ENCODE data around the gene ITLN2. TPM values are rescaled to one million over a fixed set of nuclear protein-coding genes. Genes with fewer than 3 reads are reported as not detected.

Gene ITLN2
- total and polyA plus RNA-seq, 10 of the 15 experiments (the other 5 are each of a cell fraction or from before 2014, with no cell fraction given) = not detected

- H3K36me3 ChIP-seq (ENCODE audit: control insufficient read depth in 2 of 2, insufficient read depth in 2 of 2, low read length in 1 of 2) = peaks cover 5 to 17% of the 10 kb centered on the region in 2 experiments; a peak in 3 of 4 replicates
- BruUV-seq (replicated peaks) = no TSS peak
- WGBS (ENCODE audit: insufficient coverage, insufficient replicate concordance, low lambda C conversion rate, missing lambda C conversion rate) = 76% methylated on average over 11 of the region's 11 CpGs
- in situ Hi-C loops (cut with MboI) (no loop called here), intact Hi-C loops (cut with micrococcal nuclease; ENCODE audit: unreplicated experiment) (no loop called here)
- POLR2A ChIA-PET = no interaction called here
- peaks cover 3% of the 10 kb centered on the region; the same call in 1 of the 2 replicates for H3K4me1 ChIP-seq (ENCODE audit: control insufficient read depth, insufficient read depth, low read length)
- CTCF ChIA-PET = interaction anchor here (0.6 to 2.6 kb wide), 3 partner anchors 11 to 154 kb away, joined by 3 to 13 read pairs (median 3); no protein-coding TSS in a partner anchor
- no peak overlapping the region for H3K4me3 ChIP-seq
- H3K9me3 ChIP-seq (replicated peaks; ENCODE audit: control insufficient read depth, insufficient read depth, low read length) = no peaks in the 10 kb centered on the region
- SMC1A ChIA-PET (ENCODE audit: uncharacterized antibody, unreplicated experiment) = interaction anchor here (1.5 kb wide), 1 partner anchor 137 kb away, joined by 3 read pairs; no protein-coding TSS in a partner anchor
- no peak overlapping the region for H3K27ac ChIP-seq (ENCODE audit: control insufficient read depth, insufficient read depth)
- H3K27me3 ChIP-seq (replicated peaks in 1 of 2; ENCODE audit: control insufficient read depth in 2 of 2, insufficient read depth in 2 of 2, low read length in 1 of 2) = no peaks in the 10 kb centered on the region
- H3K4me2 ChIP-seq (ENCODE audit: control insufficient read depth, insufficient read depth) = no peak overlapping the region
- RAD21 ChIA-PET (ENCODE audit: unreplicated experiment) = interaction anchor here (1.5 kb wide), 2 partner anchors 32 to 96 kb away, joined by 3 read pairs; no protein-coding TSS in a partner anchor
- H3K79me2 ChIP-seq (ENCODE audit: control insufficient read depth, insufficient read depth, low read length) = peaks cover 2% of the 10 kb centered on the region
- DNase-seq (ENCODE audit: low read depth, low spot score) = no peak
- no peak overlapping the region for H3K9ac ChIP-seq (ENCODE audit: control insufficient read depth, insufficient read depth, low read length)
- no peak for FAIRE-seq
- no peak for ATAC-seq
- no peak overlapping the region for H2AFZ ChIP-seq (ENCODE audit: control insufficient read depth, low read depth, low read length)
- no peaks in the 10 kb centered on the region for H4K20me1 ChIP-seq (ENCODE audit: control insufficient read depth, insufficient read depth)
- no peak for TF ChIP-seq SMAD5 (IDR thresholded peaks at IDR 0.05; ENCODE audit: low read depth)
- TF ChIP-seq SIX5 (IDR thresholded peaks at IDR 0.05; ENCODE audit: low read depth, low read length, severe bottlenecking) = no peak
- no peak for TF ChIP-seq HDGF (IDR thresholded peaks at IDR 0.05)
- TF ChIP-seq, protein P1, sequence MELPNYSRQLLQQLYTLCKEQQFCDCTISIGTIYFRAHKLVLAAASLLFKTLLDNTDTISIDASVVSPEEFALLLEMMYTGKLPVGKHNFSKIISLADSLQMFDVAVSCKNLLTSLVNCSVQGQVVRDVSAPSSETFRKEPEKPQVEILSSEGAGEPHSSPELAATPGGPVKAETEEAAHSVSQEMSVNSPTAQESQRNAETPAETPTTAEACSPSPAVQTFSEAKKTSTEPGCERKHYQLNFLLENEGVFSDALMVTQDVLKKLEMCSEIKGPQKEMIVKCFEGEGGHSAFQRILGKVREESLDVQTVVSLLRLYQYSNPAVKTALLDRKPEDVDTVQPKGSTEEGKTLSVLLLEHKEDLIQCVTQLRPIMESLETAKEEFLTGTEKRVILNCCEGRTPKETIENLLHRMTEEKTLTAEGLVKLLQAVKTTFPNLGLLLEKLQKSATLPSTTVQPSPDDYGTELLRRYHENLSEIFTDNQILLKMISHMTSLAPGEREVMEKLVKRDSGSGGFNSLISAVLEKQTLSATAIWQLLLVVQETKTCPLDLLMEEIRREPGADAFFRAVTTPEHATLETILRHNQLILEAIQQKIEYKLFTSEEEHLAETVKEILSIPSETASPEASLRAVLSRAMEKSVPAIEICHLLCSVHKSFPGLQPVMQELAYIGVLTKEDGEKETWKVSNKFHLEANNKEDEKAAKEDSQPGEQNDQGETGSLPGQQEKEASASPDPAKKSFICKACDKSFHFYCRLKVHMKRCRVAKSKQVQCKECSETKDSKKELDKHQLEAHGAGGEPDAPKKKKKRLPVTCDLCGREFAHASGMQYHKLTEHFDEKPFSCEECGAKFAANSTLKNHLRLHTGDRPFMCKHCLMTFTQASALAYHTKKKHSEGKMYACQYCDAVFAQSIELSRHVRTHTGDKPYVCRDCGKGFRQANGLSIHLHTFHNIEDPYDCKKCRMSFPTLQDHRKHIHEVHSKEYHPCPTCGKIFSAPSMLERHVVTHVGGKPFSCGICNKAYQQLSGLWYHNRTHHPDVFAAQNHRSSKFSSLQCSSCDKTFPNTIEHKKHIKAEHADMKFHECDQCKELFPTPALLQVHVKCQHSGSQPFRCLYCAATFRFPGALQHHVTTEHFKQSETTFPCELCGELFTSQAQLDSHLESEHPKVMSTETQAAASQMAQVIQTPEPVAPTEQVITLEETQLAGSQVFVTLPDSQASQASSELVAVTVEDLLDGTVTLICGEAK (IDR thresholded peaks at IDR 0.05; ENCODE audit: borderline replicate concordance) = no peak
- TF ChIP-seq RCOR1 (conservative IDR thresholded peaks at IDR 0.05; ENCODE audit: low read depth, low read length) = no peak
- no peak for TF ChIP-seq E4F1 (IDR thresholded peaks at IDR 0.05; ENCODE audit: borderline replicate concordance, partially characterized antibody)
- TF ChIP-seq CHD4 (IDR thresholded peaks at IDR 0.05) = no peak
- no peak for TF ChIP-seq KLF5 (IDR thresholded peaks at IDR 0.05; ENCODE audit: partially characterized antibody)
- no peak for TF ChIP-seq DPF2 (IDR thresholded peaks at IDR 0.05)
- TF ChIP-seq NFYA (IDR thresholded peaks at IDR 0.05; ENCODE audit: borderline replicate concordance, low read depth, low read length) = no peak
- no peak for TF ChIP-seq RB1 (IDR thresholded peaks at IDR 0.05; ENCODE audit: borderline replicate concordance)
- no peak for TF ChIP-seq CBFB (IDR thresholded peaks at IDR 0.05; ENCODE audit: low read depth)
- TF ChIP-seq MXI1 (IDR thresholded peaks at IDR 0.05; ENCODE audit: low read depth, low read length) = no peak
- no peak for TF ChIP-seq YBX1 (IDR thresholded peaks at IDR 0.05)
- no peak for TF ChIP-seq HSF1 (IDR thresholded peaks at IDR 0.05; ENCODE audit: low read depth, low read length)
- no peak for TF ChIP-seq PAX5 (IDR thresholded peaks at IDR 0.05; ENCODE audit: borderline replicate concordance, low read depth, low read length)
- no peak for TF ChIP-seq RAD21 (IDR thresholded peaks at IDR 0.05; ENCODE audit: insufficient read depth, low read depth, low read length)
Observed at GRCh38 chr1:161000736-161001480, 46.3 kb upstream of the ITLN2 start.
